WTC11 (cell line): Measurements from ENCODE around the gene ARFGAP2.

Experiments used
- ATF3 ChIP-seq: sonication (generic); formaldehyde crosslinking; conservative IDR thresholded peaks from 2 replicates; pipeline ENCODE4 v1.8.1; 2022; ENCODE audit warnings: mild to moderate bottlenecking, missing genetic modification reagents
- CTCF ChIP-seq: fragments of 200-600 bp; IDR thresholded peaks from 2 replicates; pipeline ENCODE4 v1.8.0; 2022; ENCODE audit warnings: antibody characterized with exemption
- JUN ChIP-seq: sonication (generic); formaldehyde crosslinking; IDR thresholded peaks from 2 replicates; pipeline ENCODE4 v1.8.0; 2023; ENCODE audit warnings: mild to moderate bottlenecking, missing genetic modification reagents
- MAX ChIP-seq: sonication (generic); formaldehyde crosslinking; IDR thresholded peaks from 2 replicates; pipeline ENCODE4 v1.8.0; 2022; ENCODE audit warnings: mild to moderate bottlenecking, missing genetic modification reagents
- MYBL2 ChIP-seq: sonication (generic); formaldehyde crosslinking; IDR thresholded peaks from 2 replicates; pipeline ENCODE4 v1.8.1; 2023; ENCODE audit warnings: mild to moderate bottlenecking, moderate library complexity, missing genetic modification reagents
- RELA ChIP-seq: sonication (generic); formaldehyde crosslinking; IDR thresholded peaks from 2 replicates; pipeline ENCODE4 v1.8.1; 2022; ENCODE audit warnings: missing genetic modification reagents, mild to moderate bottlenecking, borderline replicate concordance
- SMAD3 ChIP-seq: sonication (generic); formaldehyde crosslinking; IDR thresholded peaks from 2 replicates; pipeline ENCODE4 v1.8.0; 2022; ENCODE audit warnings: missing genetic modification reagents, mild to moderate bottlenecking, borderline replicate concordance
- SMAD4 ChIP-seq: sonication (generic); formaldehyde crosslinking; IDR thresholded peaks from 2 replicates; pipeline ENCODE4 v1.8.0; 2022; ENCODE audit warnings: mild to moderate bottlenecking, missing genetic modification reagents
- USF1 ChIP-seq: sonication (generic); formaldehyde crosslinking; IDR thresholded peaks from 2 replicates; pipeline ENCODE4 v1.8.0; 2022; ENCODE audit warnings: mild to moderate bottlenecking, missing genetic modification reagents
- USF2 ChIP-seq: sonication (generic); formaldehyde crosslinking; IDR thresholded peaks from 2 replicates; pipeline ENCODE4 v1.8.1; 2023; ENCODE audit warnings: mild to moderate bottlenecking, missing genetic modification reagents, moderate library complexity

- no peak for TF ChIP-seq USF1 (CRISPR knock-in tag)
- TF ChIP-seq CTCF: no peak
- no peak for TF ChIP-seq RELA
- no peak for TF ChIP-seq MYBL2
- no peak for TF ChIP-seq ATF3 (CRISPR knock-in tag)
- TF ChIP-seq USF2: no peak
- TF ChIP-seq JUN (CRISPR knock-in tag): no peak
- TF ChIP-seq MAX (CRISPR knock-in tag): no peak
- TF ChIP-seq SMAD4 (CRISPR knock-in tag): no peak
- TF ChIP-seq SMAD3 (CRISPR knock-in tag): no peak
These were observed 11.6 kb upstream of the ARFGAP2 start for GRCh38 chr11:47188259-47188658.
